Cardiac muscle cell (in vitro differentiated cells and primary cell): ENCODE data around the gene HEPACAM. TPM values are rescaled to one million over a fixed set of nuclear protein-coding genes. Genes with fewer than 3 reads are reported as not detected.

Experiments used
- DNase-seq, 2 donors: peaks; one replicate each; pipeline versions ENCODE4 v3.0.0 to v3.0.0-alpha.2; 2010 to 2017; ENCODE audit warnings: low read depth in 1 of 2, low spot score in 1 of 2
- H3K27ac ChIP-seq: fragments of 200-600 bp; sonication (generic); 2 replicates; pipeline ENCODE4 v1.5.1; 2016
- H3K27me3 ChIP-seq: fragments of 200-600 bp; sonication (generic); 2 replicates; pipeline ENCODE4 v1.6.0; 2016; ENCODE audit warnings: control low read depth
- H3K36me3 ChIP-seq: fragments of 200-600 bp; sonication (generic); 2 replicates; pipeline ENCODE4 v1.5.1; 2016; ENCODE audit warnings: control low read depth
- H3K4me1 ChIP-seq: fragments of 200-600 bp; sonication (generic); 2 replicates; pipeline ENCODE4 v1.8.1; 2017; ENCODE audit warnings: low read depth, mild to moderate bottlenecking, mixed run types
- H3K4me3 ChIP-seq: fragments of 200-600 bp; sonication (generic); 2 replicates; pipeline ENCODE4 v1.5.1; 2016; ENCODE audit warnings: mild to moderate bottlenecking
- H3K9me3 ChIP-seq: fragments of 200-600 bp; sonication (generic); 2 replicates; pipeline ENCODE4 v1.5.1; 2017; ENCODE audit warnings: low read depth, mild to moderate bottlenecking, control low read depth
- polyA plus RNA-seq: library from polyadenylated mRNA; unstranded; fragments of >200 nt; fragmentation: Nextera tagmentation; extraction: Ambion mirVana; gene quantifications from 2 replicates; pipeline ENCODE4 v1.2.1, GENCODE V29; 2016
- total RNA-seq: library from RNA; depleted of rRNA; stranded (reverse); fragments of >200 nt; gene quantifications from 2 replicates; pipeline ENCODE4 v1.2.3, GENCODE V29; 2016
- TF ChIP-seq, protein P1 (sequence below): IDR thresholded peaks from 2 replicates; pipeline ENCODE4 v1.5.1; 2012; ENCODE audit warnings: low read depth, mild to moderate bottlenecking, low read length

HEPACAM gene
- total and polyA plus RNA-seq, 2 experiments from 2014 or later: 0.12 TPM; not detected in 1

DNA sequence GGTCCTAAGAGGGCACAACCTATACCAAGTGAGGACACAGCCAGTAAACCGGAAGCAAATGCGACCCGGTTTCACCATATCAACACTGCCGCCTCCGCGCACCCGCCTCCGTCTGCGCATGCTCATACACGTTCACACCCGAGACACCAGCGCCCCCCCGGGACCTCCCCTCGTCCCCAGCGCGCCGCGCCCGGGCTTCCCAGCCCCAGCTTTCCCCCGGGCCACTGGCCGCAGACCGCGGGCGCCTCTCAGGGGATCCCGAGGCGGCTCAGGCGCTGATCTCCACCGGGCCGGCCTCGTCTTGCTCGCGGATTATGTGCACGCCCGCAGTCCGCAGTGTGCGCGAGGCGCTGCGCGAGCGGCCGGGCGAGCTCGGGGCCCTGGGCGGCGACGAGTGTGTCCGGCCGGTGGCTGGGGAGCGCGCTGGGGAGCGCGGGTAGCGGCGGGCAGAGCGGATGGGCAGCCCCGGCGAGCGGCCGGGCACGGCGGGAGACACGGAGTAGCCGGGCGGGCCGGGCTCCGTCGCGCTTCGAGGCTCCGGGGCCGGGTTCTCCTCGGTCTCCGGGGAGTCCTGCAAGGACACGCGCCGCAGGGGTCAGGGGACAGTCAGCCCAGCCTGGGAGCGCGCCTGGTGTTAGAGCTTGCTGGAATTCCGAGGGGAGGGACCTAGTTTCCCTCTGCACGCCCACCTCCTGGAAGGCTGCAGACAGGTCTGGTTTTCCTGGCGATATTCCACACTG lies 14.8 kb downstream of the HEPACAM start:
- H3K27ac ChIP-seq: peak overlapping the region; percentile 50
- TF ChIP-seq, protein P1, sequence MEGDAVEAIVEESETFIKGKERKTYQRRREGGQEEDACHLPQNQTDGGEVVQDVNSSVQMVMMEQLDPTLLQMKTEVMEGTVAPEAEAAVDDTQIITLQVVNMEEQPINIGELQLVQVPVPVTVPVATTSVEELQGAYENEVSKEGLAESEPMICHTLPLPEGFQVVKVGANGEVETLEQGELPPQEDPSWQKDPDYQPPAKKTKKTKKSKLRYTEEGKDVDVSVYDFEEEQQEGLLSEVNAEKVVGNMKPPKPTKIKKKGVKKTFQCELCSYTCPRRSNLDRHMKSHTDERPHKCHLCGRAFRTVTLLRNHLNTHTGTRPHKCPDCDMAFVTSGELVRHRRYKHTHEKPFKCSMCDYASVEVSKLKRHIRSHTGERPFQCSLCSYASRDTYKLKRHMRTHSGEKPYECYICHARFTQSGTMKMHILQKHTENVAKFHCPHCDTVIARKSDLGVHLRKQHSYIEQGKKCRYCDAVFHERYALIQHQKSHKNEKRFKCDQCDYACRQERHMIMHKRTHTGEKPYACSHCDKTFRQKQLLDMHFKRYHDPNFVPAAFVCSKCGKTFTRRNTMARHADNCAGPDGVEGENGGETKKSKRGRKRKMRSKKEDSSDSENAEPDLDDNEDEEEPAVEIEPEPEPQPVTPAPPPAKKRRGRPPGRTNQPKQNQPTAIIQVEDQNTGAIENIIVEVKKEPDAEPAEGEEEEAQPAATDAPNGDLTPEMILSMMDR: no peak

DNA sequence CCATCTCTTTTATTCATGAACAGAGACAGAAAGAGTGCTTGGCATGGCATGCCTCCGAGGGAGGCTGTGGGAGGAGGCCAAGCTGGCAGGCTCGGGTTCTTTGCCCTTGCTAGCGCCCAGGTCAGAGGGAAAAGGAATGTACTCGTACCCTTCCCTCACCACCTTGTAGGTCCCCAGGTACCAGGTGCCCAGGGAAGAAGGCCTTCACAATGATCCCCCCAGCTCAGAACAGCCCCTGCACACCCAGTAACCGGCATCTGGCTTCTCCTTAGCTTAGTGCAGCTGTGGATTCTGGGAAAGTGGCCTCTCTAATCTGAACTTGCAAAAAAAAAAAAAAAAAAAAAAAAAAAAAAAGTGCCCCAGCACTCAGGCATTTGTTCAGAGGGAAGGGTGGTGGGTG lies 15.5 kb downstream of the HEPACAM start:
- Histone ChIP-seq H3K4me3 (no peak overlapping the region), H3K27ac (no peak overlapping the region), H3K9me3 (no peaks in the 10 kb centered on the region), H3K4me1 (no peaks in the 10 kb centered on the region), H3K36me3 (no peaks in the 10 kb centered on the region), H3K27me3 (peaks cover 10% of the 10 kb centered on the region)
- DNase-seq: no peak
- TF ChIP-seq, protein P1: no peak

More for the DNA sequence above, 14.8 kb downstream of the HEPACAM start:
- H3K4me3 ChIP-seq: peak overlapping the region; percentile 35
- no peaks in the 10 kb centered on the region for H3K9me3 ChIP-seq
- H3K27me3 ChIP-seq: peaks cover 10% of the 10 kb centered on the region
- no peaks in the 10 kb centered on the region for H3K4me1 ChIP-seq
- H3K36me3 ChIP-seq: no peaks in the 10 kb centered on the region
- peak; percentile 76 to 86 for DNase-seq

DNA sequence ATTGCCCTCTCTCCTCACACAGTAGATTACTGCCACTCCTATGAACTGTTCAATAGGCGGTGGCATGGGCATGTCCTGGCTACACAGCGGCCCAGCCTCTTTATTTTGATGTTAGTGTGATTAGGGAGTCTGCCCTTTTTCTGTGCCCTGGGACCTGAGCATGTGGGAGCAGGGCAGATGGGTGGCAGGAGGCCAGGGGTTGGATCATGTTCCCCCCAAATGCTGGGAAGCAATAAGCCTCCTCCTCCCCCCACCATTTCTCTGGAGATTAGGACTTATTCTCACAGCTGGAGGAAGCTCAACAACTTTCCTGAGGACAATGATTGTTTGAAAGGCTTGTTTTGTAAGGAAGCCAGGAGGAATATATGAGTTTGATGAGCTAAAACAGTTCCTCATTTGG lies 15.9 kb downstream of the HEPACAM start:
- no peak for DNase-seq
- Histone ChIP-seq H3K27ac (no peak overlapping the region), H3K36me3 (no peaks in the 10 kb centered on the region), H3K4me3 (no peak overlapping the region), H3K27me3 (peaks cover 10% of the 10 kb centered on the region), H3K4me1 (no peaks in the 10 kb centered on the region), H3K9me3 (no peaks in the 10 kb centered on the region)
- TF ChIP-seq, protein P1: no peak

DNA sequence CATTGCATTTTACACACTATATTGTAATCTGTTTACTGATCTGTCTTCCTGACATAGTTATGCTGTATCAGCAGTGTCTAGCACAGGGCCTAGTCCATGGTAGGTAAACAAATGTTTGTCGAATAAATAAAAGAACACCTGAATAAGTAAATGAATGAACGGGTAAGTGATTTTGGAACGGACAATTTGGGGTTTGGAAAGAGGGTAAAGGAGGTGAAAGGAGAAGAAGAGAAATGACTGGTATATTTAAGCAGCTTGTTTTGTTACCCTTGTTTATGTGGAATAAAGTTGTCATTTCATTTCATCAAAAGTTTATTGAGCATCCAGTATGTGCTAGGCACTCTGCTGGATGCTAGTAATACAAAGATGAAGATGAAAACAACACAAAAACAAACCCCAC lies 16.9 kb downstream of the HEPACAM start, which contains the start of gene HEPN1:
HEPN1 (plus strand) TSS at position 301 of the 400 bp plus-strand sequence.
- H3K27ac ChIP-seq: no peak within 1 kb of the TSS
- no peaks in the 10 kb centered on the region for H3K36me3 ChIP-seq
- TF ChIP-seq, protein P1: no peak
- no peak within 1 kb of the TSS for H3K4me3 ChIP-seq
- no peaks in the 10 kb centered on the region for H3K4me1 ChIP-seq
- peaks cover 10% of the 10 kb centered on the region for H3K27me3 ChIP-seq
- no peak for DNase-seq
- H3K9me3 ChIP-seq: no peaks in the 10 kb centered on the region

GRCh38 chr11:124917115-124917637 lies 18.7 kb downstream of the HEPACAM start:
- Histone ChIP-seq H3K9me3 (no peaks in the 10 kb centered on the region), H3K27ac (no peak overlapping the region), H3K4me3 (no peak overlapping the region), H3K36me3 (no peaks in the 10 kb centered on the region), H3K4me1 (no peaks in the 10 kb centered on the region), H3K27me3 (peaks cover 10% of the 10 kb centered on the region)
- peak in 1 of 2 donors; percentile 78 for DNase-seq
- TF ChIP-seq, protein P1: no peak
